ENCODE measurements around the gene CERS6. TPM values are rescaled to one million over a fixed set of nuclear protein-coding genes. Genes with fewer than 3 reads are reported as not detected.

CERS6 gene
- polyA plus RNA-seq, 1 donor from 2014 or later: 59.3 TPM

- no peaks in the 10 kb centered on the region for H3K36me3 ChIP-seq (ENCODE audit: insufficient read depth, low read length)
- H3K27ac ChIP-seq (ENCODE audit: low read length): no peak within 1 kb of the TSS
- TF ChIP-seq TAF1 (IDR thresholded peaks at IDR 0.05; ENCODE audit: low read depth) (no peak), EP300 (conservative IDR thresholded peaks at IDR 0.05; ENCODE audit: poor library complexity, severe bottlenecking) (no peak), MXI1 (conservative IDR thresholded peaks at IDR 0.05; ENCODE audit: poor library complexity, severe bottlenecking) (no peak), EZH2 (IDR thresholded peaks at IDR 0.05; ENCODE audit: borderline replicate concordance, insufficient read depth, low read length, poor library complexity, severe bottlenecking) (no peak), REST (IDR thresholded peaks at IDR 0.05; ENCODE audit: borderline replicate concordance) (no peak), SMC3 (conservative IDR thresholded peaks at IDR 0.05; ENCODE audit: poor library complexity) (no peak), RAD21 (conservative IDR thresholded peaks at IDR 0.05) (no peak), CTCF (IDR thresholded peaks at IDR 0.05; ENCODE audit: poor library complexity, severe bottlenecking) (no peak), POLR2AphosphoS5 (IDR thresholded peaks at IDR 0.05) (no peak)
- H3K4me2 ChIP-seq (ENCODE audit: low read length): no peak within 1 kb of the TSS
- no peaks in the 10 kb centered on the region for H3K27me3 ChIP-seq (ENCODE audit: insufficient read depth, low read depth, low read length)
- H3F3A ChIP-seq (ENCODE audit: insufficient read depth, low read length, poor library complexity, severe bottlenecking): no peaks in the 10 kb centered on the region
- no peak within 1 kb of the TSS for H3K9ac ChIP-seq (ENCODE audit: low read length)
- no peaks in the 10 kb centered on the region for H3K79me2 ChIP-seq (replicated peaks; ENCODE audit: insufficient read depth, low read length)
- no peaks in the 10 kb centered on the region for H3K9me2 ChIP-seq (ENCODE audit: insufficient read depth, low read length)
- no peaks in the 10 kb centered on the region for H4K20me1 ChIP-seq (ENCODE audit: insufficient read depth)
- no peak within 1 kb of the TSS for H2AFZ ChIP-seq (ENCODE audit: low read depth, low read length)
- no peaks in the 10 kb centered on the region for H3K9me3 ChIP-seq (ENCODE audit: low read length)
- H3K4me3 ChIP-seq (ENCODE audit: low read length): no peak within 1 kb of the TSS
Measured at GRCh38 chr2:168801961-168802858, 346.1 kb downstream of the CERS6 start, which contains the start of gene NOSTRIN. TSS of gene NOSTRIN (plus strand) at chr2:168802637. CDS start at chr2:168802647, 10 bp downstream.

- Histone ChIP-seq H2AFZ (ENCODE audit: low read depth, low read length) (no peak overlapping the region), H3K4me3 (ENCODE audit: low read length) (no peak overlapping the region), H3K27ac (ENCODE audit: low read length) (no peak overlapping the region)
Measured at GRCh38 chr2:168802859-168803725, 347.0 kb downstream of the CERS6 start.

More at GRCh38 chr2:168802859-168803725, 347.0 kb downstream of the CERS6 start:
- no peaks in the 10 kb centered on the region for H3F3A ChIP-seq (ENCODE audit: insufficient read depth, low read length, poor library complexity, severe bottlenecking)
- no peaks in the 10 kb centered on the region for H3K27me3 ChIP-seq (ENCODE audit: insufficient read depth, low read depth, low read length)
- H3K79me2 ChIP-seq (replicated peaks; ENCODE audit: insufficient read depth, low read length): no peaks in the 10 kb centered on the region
- H3K9me3 ChIP-seq (ENCODE audit: low read length): no peaks in the 10 kb centered on the region
- no peaks in the 10 kb centered on the region for H3K36me3 ChIP-seq (ENCODE audit: insufficient read depth, low read length)
- no peak for TF ChIP-seq EP300 (conservative IDR thresholded peaks at IDR 0.05; ENCODE audit: poor library complexity, severe bottlenecking)
- no peak for TF ChIP-seq REST (IDR thresholded peaks at IDR 0.05; ENCODE audit: borderline replicate concordance)
- TF ChIP-seq MXI1 (conservative IDR thresholded peaks at IDR 0.05; ENCODE audit: poor library complexity, severe bottlenecking): no peak
- no peak for TF ChIP-seq POLR2AphosphoS5 (IDR thresholded peaks at IDR 0.05)
- no peak for TF ChIP-seq EZH2 (IDR thresholded peaks at IDR 0.05; ENCODE audit: borderline replicate concordance, insufficient read depth, low read length, poor library complexity, severe bottlenecking)
- no peak for TF ChIP-seq RAD21 (conservative IDR thresholded peaks at IDR 0.05)
- no peak for TF ChIP-seq SMC3 (conservative IDR thresholded peaks at IDR 0.05; ENCODE audit: poor library complexity)
- no peaks in the 10 kb centered on the region for H4K20me1 ChIP-seq (ENCODE audit: insufficient read depth)
- H3K9ac ChIP-seq (ENCODE audit: low read length): no peak overlapping the region
- no peaks in the 10 kb centered on the region for H3K9me2 ChIP-seq (ENCODE audit: insufficient read depth, low read length)
- no peak overlapping the region for H3K4me2 ChIP-seq (ENCODE audit: low read length)
